T1000 (cell line): ENCODE data around the gene RNF213.

Experiments used
- DNase-seq: peaks from one replicate; lab custom pipeline; 2025; ENCODE audit warnings: mixed read lengths; lab: John Stamatoyannopoulos, UW

Gene RNF213

GRCh38 chr17:80260791-80261158, at the start of gene RNF213:
TSS of gene RNF213 (plus strand) at chr17:80260852. CDS start at chr17:80263682, 2,830 bp downstream.
- DNase-seq = peak; percentile 11

DNA sequence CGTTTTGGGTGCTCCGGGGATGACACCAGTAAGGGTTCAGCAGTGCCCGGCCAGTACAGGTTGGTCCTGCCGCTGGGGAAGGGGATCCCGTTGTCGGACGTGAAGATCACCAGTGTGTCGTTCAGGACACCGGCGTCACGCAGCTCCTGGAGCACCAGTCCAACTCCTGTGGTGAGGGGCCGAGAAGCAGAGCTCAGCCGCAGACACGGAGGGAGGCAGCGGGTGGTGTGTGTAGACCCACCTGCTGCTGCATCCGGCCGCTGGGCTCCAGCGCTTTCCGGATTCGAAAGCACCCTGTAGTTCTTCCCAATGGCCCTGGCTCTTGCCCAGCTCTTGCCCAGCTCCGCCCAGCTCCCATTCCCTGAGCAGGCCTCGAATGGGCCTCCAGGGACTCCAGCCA, 48.5 kb upstream of the RNF213 start:
- no peak for DNase-seq

DNA sequence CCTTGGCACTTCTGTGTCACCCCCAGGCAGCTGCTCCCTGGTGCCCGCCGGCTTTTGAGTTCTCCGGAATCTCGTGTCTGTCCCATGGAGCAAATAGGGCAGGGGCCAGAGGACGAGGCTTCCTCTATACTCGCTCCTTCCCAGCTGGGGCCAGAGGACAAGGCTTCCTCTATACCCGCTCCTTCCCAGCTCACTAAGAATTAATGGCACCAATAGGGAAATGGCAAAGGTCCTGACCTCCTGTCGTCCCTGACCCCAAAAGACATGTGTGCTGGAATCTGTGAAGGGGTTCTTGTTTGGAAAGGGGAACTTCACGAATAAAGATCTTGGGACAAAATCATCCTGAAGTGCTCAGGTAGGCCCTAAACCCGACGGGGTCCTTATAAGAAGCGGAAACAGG, 48.1 kb upstream of the RNF213 start:
- no peak for DNase-seq

DNA sequence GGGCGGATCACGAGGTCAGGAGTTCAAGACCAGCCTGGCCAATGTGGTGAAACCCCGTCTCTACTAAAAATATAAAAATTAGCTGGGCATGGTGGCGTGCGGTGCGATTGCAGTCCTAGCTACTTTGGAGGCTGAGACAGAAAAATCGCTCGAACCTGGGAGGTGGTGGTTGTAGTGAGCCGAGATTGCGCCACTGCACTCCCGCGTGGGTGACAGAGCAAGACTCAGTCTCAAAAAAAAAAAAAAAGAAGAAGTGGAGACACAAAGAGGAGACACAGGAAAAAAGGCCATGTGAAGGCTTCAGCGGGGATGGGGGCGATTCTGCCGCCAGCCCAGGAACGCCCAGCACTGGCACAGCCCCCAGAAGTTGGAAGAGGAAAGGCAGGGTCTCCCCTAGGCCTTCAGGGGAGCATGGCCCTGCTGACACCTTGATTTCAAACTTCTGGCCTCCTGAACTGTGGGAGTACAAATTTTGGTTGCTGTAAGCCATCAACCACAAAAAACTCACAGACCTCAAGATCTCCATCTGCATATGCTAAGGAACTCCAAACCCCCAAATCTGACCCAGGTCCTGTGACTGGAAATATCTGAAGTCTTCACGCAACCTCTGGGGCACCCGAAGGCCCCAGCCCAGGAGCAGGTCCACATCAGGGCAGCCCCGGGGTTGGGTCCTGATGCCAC, 47.5 kb upstream of the RNF213 start:
- DNase-seq = no peak

GRCh38 chr17:80213643-80213975, 47.0 kb upstream of the RNF213 start:
- no peak for DNase-seq

DNA sequence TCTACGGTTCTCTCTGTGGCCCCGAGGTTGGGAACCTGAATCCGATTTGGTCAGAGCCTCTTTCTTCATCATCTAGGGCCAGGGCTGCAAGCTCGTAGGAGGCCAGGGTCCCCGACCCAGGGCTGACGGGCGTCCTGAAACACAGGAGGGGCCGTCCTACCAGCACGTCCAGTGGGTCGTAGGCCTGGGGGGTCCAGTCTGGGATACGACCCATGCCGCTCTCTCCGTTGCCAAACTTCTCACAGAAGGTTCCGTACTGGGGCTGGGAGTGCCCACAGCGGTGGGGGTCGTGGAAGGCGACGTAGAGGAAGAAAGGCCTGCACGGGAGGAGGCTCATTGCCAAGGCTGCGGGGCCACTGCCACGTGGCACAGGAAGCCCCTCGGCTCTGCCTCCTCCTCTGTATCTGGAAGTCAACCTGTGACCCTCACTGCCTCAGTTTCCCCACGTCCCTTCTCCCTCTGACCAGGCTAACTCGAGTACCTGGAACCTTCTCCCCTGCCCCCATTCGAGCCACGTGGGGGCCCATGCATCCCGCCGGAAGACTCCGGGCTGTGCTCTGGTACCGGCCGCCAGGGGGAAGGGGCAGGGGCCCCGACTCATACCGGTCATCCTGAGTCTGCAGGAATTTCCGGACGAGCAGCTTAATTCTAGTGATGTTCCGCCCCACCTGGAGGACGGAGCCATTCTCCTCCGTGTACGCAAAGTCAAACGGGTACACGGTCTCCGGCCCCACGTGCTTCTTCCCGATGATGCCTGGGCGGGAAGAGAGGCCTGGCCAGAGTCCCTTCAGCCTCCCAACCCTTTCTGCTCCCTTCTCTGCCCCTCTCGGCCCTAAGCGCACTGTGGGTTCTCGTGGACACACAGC, 46.4 kb upstream of the RNF213 start:
- DNase-seq = no peak

GRCh38 chr17:80214878-80215210, 45.8 kb upstream of the RNF213 start:
- DNase-seq = no peak

DNA sequence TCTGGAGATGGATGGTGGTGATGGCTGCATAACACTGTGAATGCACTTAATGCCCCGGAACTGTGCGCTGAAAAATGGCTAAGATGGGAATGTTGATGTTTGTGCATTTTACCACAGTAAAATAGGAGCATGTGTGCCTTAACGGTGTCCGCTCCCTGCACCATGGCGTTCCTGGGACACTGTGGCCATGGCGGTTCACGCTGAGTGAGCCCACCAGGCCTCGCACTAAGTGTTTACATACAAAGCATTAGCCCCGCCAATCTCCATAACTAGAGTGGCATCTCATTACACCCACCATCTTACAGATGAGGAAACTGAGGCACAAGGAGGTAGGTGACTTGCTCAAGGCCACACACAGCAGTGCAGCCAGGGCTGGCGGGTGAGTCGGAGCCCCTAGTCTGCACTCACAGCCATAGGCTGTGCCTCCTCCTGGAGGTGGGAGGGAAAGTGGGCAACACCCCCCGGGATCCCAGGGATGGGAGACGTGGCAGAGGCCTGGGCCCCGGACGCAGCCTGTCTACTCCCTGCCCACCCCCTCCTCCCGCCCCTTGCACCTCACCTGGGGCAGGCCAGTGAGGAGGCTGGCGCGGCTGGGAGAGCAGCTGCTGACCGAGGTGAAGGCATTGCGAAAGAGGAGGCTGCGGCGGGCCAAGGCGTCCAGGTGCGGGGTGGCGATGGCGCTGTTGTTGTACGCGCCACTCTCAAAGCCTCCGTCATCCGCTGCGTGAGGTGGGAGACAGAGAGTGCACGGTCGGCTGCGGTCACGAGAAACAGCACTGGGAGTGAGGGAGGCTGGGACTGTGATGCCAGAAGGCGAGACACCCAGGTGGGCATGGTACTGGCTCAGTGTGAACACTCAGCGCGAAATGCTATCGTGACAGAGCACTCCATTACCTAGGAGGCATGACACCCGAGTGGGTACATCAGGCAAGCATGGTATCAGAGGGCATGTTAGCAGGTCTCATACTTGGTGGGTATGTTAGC, 43.9 kb upstream of the RNF213 start:
- DNase-seq = no peak

GRCh38 chr17:80217703-80218362, 42.8 kb upstream of the RNF213 start:
- no peak for DNase-seq

DNA sequence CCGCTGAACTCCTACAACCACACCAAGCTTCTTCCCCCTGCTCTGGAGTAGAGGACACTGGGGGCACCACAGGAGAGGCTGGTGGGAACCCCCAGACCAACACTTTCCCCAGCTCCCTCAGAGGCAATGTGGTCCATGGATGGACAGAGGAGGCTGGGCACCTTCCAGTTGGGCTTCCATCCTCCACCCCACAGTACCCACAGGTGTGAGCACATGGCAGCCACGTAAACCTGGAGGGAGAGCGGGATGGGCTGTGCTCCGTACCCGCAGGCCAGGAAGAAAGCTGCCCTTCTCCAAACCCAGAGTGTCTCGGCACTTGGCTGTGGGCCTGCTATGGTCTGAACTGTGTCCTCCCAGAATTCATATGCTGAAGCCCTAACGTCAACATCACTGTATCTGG, 42.3 kb upstream of the RNF213 start:
- DNase-seq = no peak

GRCh38 chr17:80219013-80219762, 41.5 kb upstream of the RNF213 start:
- DNase-seq = peak; percentile 81

- DNase-seq = no peak
These were observed 40.9 kb upstream of the RNF213 start for GRCh38 chr17:80219763-80220053.

DNA sequence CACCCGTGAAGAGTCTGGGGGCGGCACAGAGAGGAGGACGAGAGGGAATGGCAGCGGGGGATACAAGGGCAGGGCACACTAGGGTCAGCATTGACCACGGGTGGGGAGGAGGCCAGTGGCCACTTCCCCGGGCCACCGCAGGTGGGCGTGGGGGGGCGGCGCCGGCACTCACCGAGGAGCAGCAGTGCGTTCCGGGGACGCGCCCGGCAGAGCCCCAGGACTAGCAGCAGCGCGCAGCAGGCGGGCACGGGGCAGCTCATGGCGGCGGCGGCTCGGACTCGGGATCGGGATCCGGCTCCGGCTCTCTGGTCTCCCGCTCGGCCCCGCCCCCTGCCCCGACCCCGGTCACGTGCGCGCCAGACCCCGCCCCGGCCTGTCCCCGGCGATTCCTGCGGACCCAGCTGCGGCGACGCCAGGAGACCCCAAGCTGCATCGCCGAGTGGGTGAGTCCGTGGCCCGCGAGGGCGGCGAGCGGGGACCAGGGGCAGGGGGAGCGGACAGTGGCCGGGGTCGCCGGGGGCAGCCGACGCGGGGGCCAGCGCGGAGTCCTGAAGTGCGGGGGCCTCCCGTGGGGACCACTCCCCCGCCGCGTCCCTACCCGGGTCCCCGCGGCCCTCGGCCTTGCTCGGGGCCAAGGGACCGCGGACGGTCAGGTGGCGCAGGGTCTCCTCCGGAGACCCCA, 40.5 kb upstream of the RNF213 start, which contains the start of the genes SGSH and SLC26A11:
TSS of gene SGSH (minus strand) at position 280 of the 682 bp plus-strand sequence. CDS start at position 260, 20 bp downstream.
TSS of gene SLC26A11 (plus strand) at position 374 of the 682 bp plus-strand sequence. CDS start 1,134 bp downstream, outside the sequence.
- peak; percentile 59 for DNase-seq

GRCh38 chr17:80220736-80221215, 39.9 kb upstream of the RNF213 start:
- DNase-seq = peak; percentile 48

GRCh38 chr17:80221351-80222105, 39.1 kb upstream of the RNF213 start:
- no peak for DNase-seq

- no peak for DNase-seq
These were observed 38.1 kb upstream of the RNF213 start for GRCh38 chr17:80222376-80223141.

GRCh38 chr17:80223142-80223815, 37.4 kb upstream of the RNF213 start:
- no peak for DNase-seq

DNA sequence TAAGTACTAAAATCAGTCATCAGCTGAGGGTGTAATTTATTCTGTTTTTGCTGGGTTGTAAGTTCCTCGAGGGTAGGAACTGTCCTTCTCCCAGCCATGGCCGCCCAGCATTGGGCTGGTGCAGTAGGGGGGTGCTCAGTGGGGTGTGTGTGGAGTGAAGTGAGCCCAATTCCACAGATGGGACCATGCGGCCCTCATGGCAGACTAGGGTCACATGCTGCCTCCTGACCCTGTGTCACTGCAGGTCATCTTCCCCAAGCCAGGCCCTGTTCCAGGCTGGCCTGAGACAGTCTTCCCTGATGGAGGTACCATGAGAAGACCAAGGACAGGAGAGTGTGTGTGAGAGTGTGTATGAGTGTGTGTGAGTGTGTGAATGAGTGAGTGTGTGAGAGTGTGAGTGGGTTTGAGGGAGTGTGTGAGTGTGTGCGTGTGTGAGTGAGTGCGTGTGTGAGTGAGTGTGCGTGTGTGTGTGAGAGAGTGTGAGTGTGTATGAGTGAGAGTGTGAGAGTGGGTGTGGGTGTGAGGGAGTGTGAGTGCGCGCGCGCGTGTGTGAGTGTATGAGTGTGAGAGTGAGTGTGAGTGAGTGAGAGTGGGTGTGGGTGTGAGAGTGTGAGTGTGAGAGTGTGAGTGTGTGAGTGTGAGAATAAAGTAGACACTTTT, 36.7 kb upstream of the RNF213 start:
- no peak for DNase-seq
